HepG2 (cell line): ENCODE results near the gene RSRC2. TPM values are rescaled to one million over a fixed set of nuclear protein-coding genes. Genes with fewer than 3 reads are reported as not detected.

Experiments
- CC2D1A ChIP-seq: sonication (generic); formaldehyde crosslinking; IDR thresholded peaks from 2 replicates; pipeline ENCODE4 v1.8.1; 2023; ENCODE audit warnings: mild to moderate bottlenecking, missing genetic modification reagents
- CERS6 ChIP-seq: sonication (generic); formaldehyde crosslinking; IDR thresholded peaks from 2 replicates; pipeline ENCODE4 v1.5.0; 2020; ENCODE audit warnings: missing genetic modification reagents
- GLMP ChIP-seq: sonication (generic); formaldehyde crosslinking; IDR thresholded peaks from 2 replicates; pipeline ENCODE4 v1.9.0; 2021; ENCODE audit warnings: missing genetic modification reagents, mild to moderate bottlenecking, borderline replicate concordance
- HDAC1 ChIP-seq: sonication (generic); formaldehyde crosslinking; IDR thresholded peaks from 2 replicates; pipeline ENCODE4 v1.5.1; 2020; ENCODE audit warnings: mild to moderate bottlenecking, missing genetic modification reagents
- HIC2 ChIP-seq: sonication (generic); formaldehyde crosslinking; IDR thresholded peaks from 2 replicates; pipeline ENCODE4 v1.9.0; 2022; ENCODE audit warnings: low read depth, missing genetic modification reagents
- HOXA3 ChIP-seq: sonication (generic); formaldehyde crosslinking; IDR thresholded peaks from 2 replicates; pipeline ENCODE4 v1.5.0; 2020; ENCODE audit warnings: missing genetic modification reagents
- KDM5B ChIP-seq: sonication (generic); formaldehyde crosslinking; IDR thresholded peaks from 2 replicates; pipeline ENCODE4 v1.4.0; 2020; ENCODE audit warnings: missing genetic modification reagents, mild to moderate bottlenecking, borderline replicate concordance
- NFRKB ChIP-seq: fragments of 450-650 bp; IDR thresholded peaks from 2 replicates; pipeline ENCODE4 v1.6.1; 2017
- THAP7 ChIP-seq: sonication (generic); formaldehyde crosslinking; IDR thresholded peaks from 2 replicates; pipeline ENCODE4 v1.8.1; 2023; ENCODE audit warnings: mild to moderate bottlenecking, missing genetic modification reagents
- TOE1 ChIP-seq: sonication (generic); formaldehyde crosslinking; IDR thresholded peaks from 2 replicates; pipeline ENCODE4 v1.4.0; 2020; ENCODE audit warnings: mild to moderate bottlenecking, missing genetic modification reagents
- TP53 ChIP-seq: sonication (generic); formaldehyde crosslinking; conservative IDR thresholded peaks from 2 replicates; pipeline ENCODE4 v1.4.0; 2020; ENCODE audit warnings: missing genetic modification reagents
- ZNF253 ChIP-seq: sonication (generic); formaldehyde crosslinking; IDR thresholded peaks from 2 replicates; pipeline ENCODE4 v1.8.0; 2022; ENCODE audit warnings: mild to moderate bottlenecking, missing genetic modification reagents, borderline replicate concordance
- ZNF33B ChIP-seq: sonication (generic); formaldehyde crosslinking; IDR thresholded peaks from 2 replicates; pipeline ENCODE4 v1.5.1; 2020; ENCODE audit warnings: mild to moderate bottlenecking, missing genetic modification reagents
- ZNF44 ChIP-seq: sonication (generic); formaldehyde crosslinking; IDR thresholded peaks from 2 replicates; pipeline ENCODE4 v1.5.1; 2020; ENCODE audit warnings: mild to moderate bottlenecking, missing genetic modification reagents
- ZNF446 ChIP-seq: sonication (generic); formaldehyde crosslinking; IDR thresholded peaks from 2 replicates; pipeline ENCODE4 v1.5.0; 2020; ENCODE audit warnings: mild to moderate bottlenecking, missing genetic modification reagents
- ZNF543 ChIP-seq: sonication (generic); formaldehyde crosslinking; IDR thresholded peaks from 2 replicates; pipeline ENCODE4 v1.4.0; 2020; ENCODE audit warnings: mild to moderate bottlenecking, missing genetic modification reagents
- ZNF644 ChIP-seq: IDR thresholded peaks from 2 replicates; pipeline ENCODE4 v1.6.1; 2016; ENCODE audit warnings: low read depth
- ZNF713 ChIP-seq: sonication (generic); formaldehyde crosslinking; IDR thresholded peaks from 2 replicates; pipeline ENCODE4 v1.4.0; 2020; ENCODE audit warnings: mild to moderate bottlenecking, missing genetic modification reagents
- ZNF841 ChIP-seq: sonication (generic); formaldehyde crosslinking; IDR thresholded peaks from 2 replicates; pipeline ENCODE4 v1.8.1; 2023; ENCODE audit warnings: missing genetic modification reagents, borderline replicate concordance
- ZSCAN12 ChIP-seq: sonication (generic); formaldehyde crosslinking; IDR thresholded peaks from 2 replicates; pipeline ENCODE4 v1.9.0; 2021; ENCODE audit warnings: mild to moderate bottlenecking, missing genetic modification reagents
- polyA plus RNA-seq, 8 experiments: library from polyadenylated mRNA; depleted of rRNA in 3 of 8; stranded (reverse) in 7 of 8; unstranded in 1 of 8; fragments of >200 nt; fragmentation: Illumina TruSeq in 4 of 8; extraction: Trizol in 4 of 8; gene quantifications; 2 replicates each; pipeline versions ENCODE4 v1.2.1 to v1.2.3, GENCODE V29; 2011 to 2016; ENCODE audit warnings: low read depth in 4 of 8, missing spikeins in 1 of 8, mixed read lengths in 1 of 8; ENCODE audit not compliant: insufficient read depth in 1 of 8
- total RNA-seq, 5 experiments: library from RNA; depleted of rRNA; stranded (reverse); fragments of >200 nt; fragmentation: Illumina TruSeq; extraction: Trizol; gene quantifications; 2 replicates each; pipeline ENCODE4 v1.2.3, GENCODE V29; 2016; ENCODE audit warnings: low read depth in 1 of 5
- TF ChIP-seq, protein P1 (sequence below): sonication (generic); formaldehyde crosslinking; conservative IDR thresholded peaks from 2 replicates; pipeline ENCODE4 v1.4.0; 2020; ENCODE audit warnings: mild to moderate bottlenecking, missing genetic modification reagents, moderate library complexity
- TF ChIP-seq, protein P2 (sequence below): IDR thresholded peaks from 2 replicates; pipeline ENCODE4 v1.6.1; 2016; ENCODE audit warnings: mild to moderate bottlenecking

Gene RSRC2
- total and polyA plus RNA-seq, 2 of the 13 experiments (the other 11 are each of a cell fraction or from before 2014, with no cell fraction given) = 31.4 to 77.8 TPM

DNA sequence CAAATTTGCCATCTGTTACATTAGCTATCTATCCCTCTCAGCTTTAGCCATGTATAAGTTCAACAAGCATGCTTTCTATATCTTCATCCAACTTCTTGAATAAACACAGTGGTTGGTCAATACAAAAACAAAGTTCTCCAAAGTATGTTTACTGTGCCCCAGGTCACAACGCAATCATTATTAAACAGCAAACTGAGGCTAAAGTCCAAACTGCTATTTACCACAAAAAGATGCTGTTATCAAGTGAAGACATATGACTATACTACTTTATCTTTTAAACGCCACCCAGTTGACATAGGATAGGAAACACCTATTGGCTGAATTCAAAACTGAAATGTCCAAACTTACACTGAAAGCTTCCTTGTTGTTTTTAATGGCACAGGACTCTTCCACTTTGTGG lies 37.7 kb downstream of the RSRC2 start (continued):
- no peak for TF ChIP-seq ZNF446 (CRISPR knock-in tag)
- no peak for TF ChIP-seq CERS6 (CRISPR knock-in tag)
- TF ChIP-seq TP53 (CRISPR knock-in tag) = no peak
- peak; percentile 85 for TF ChIP-seq HDAC1 (CRISPR knock-in tag)
- no peak for TF ChIP-seq KDM5B (CRISPR knock-in tag)
- no peak for TF ChIP-seq ZNF713 (CRISPR knock-in tag)
- TF ChIP-seq TOE1 (CRISPR knock-in tag) = 0 out of 2 replicates have a peak, but pooled peaks have one; percentile 45
- TF ChIP-seq, protein P1, sequence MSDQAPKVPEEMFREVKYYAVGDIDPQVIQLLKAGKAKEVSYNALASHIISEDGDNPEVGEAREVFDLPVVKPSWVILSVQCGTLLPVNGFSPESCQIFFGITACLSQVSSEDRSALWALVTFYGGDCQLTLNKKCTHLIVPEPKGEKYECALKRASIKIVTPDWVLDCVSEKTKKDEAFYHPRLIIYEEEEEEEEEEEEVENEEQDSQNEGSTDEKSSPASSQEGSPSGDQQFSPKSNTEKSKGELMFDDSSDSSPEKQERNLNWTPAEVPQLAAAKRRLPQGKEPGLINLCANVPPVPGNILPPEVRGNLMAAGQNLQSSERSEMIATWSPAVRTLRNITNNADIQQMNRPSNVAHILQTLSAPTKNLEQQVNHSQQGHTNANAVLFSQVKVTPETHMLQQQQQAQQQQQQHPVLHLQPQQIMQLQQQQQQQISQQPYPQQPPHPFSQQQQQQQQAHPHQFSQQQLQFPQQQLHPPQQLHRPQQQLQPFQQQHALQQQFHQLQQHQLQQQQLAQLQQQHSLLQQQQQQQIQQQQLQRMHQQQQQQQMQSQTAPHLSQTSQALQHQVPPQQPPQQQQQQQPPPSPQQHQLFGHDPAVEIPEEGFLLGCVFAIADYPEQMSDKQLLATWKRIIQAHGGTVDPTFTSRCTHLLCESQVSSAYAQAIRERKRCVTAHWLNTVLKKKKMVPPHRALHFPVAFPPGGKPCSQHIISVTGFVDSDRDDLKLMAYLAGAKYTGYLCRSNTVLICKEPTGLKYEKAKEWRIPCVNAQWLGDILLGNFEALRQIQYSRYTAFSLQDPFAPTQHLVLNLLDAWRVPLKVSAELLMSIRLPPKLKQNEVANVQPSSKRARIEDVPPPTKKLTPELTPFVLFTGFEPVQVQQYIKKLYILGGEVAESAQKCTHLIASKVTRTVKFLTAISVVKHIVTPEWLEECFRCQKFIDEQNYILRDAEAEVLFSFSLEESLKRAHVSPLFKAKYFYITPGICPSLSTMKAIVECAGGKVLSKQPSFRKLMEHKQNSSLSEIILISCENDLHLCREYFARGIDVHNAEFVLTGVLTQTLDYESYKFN (CRISPR knock-in tag) = peak; percentile 97
- TF ChIP-seq THAP7 (CRISPR knock-in tag) = no peak
- TF ChIP-seq ZNF644 (CRISPR knock-in tag) = peak; percentile 46; the same call in 1 of the 2 replicates
- no peak for TF ChIP-seq ZSCAN12 (CRISPR knock-in tag)
- no peak for TF ChIP-seq HOXA3 (CRISPR knock-in tag)
- TF ChIP-seq, protein P2, sequence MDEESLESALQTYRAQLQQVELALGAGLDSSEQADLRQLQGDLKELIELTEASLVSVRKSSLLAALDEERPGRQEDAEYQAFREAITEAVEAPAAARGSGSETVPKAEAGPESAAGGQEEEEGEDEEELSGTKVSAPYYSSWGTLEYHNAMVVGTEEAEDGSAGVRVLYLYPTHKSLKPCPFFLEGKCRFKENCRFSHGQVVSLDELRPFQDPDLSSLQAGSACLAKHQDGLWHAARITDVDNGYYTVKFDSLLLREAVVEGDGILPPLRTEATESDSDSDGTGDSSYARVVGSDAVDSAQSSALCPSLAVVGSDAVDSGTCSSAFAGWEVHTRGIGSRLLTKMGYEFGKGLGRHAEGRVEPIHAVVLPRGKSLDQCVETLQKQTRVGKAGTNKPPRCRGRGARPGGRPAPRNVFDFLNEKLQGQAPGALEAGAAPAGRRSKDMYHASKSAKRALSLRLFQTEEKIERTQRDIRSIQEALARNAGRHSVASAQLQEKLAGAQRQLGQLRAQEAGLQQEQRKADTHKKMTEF = peak; percentile 89
- no peak for TF ChIP-seq NFRKB
- no peak for TF ChIP-seq ZNF841 (CRISPR knock-in tag)
- TF ChIP-seq CC2D1A (CRISPR knock-in tag) = no peak
- TF ChIP-seq HIC2 (CRISPR knock-in tag) = no peak
- no peak for TF ChIP-seq ZNF543 (CRISPR knock-in tag)
- TF ChIP-seq ZNF44 (CRISPR knock-in tag) = no peak
- TF ChIP-seq ZNF33B (CRISPR knock-in tag) = no peak
- no peak for TF ChIP-seq ZNF253 (CRISPR knock-in tag)
- TF ChIP-seq GLMP (CRISPR knock-in tag) = no peak
